DOHH2 (cell line): ENCODE data around the gene MPI.

ENCODE experiments used
- H3F3A ChIP-seq: fragments of 200-600 bp; sonication (generic), shearing (Covaris generic); 2 replicates; pipeline ENCODE4 v1.6.0; 2016; ENCODE audit warnings: antibody characterized with exemption, mild to moderate bottlenecking; ENCODE audit not compliant: control insufficient read depth, insufficient read depth
- H3K27ac ChIP-seq: fragments of 200-600 bp; sonication (generic); 2 replicates; pipeline ENCODE4 v1.5.1; 2014; ENCODE audit warnings: low read depth, mild to moderate bottlenecking, low read length, moderate library complexity
- H3K27me3 ChIP-seq: fragments of 200-600 bp; sonication (generic); 2 replicates; pipeline ENCODE4 v1.6.1; 2014; ENCODE audit warnings: mild to moderate bottlenecking, low read length, mixed read lengths; ENCODE audit not compliant: control insufficient read depth
- H3K36me3 ChIP-seq: fragments of 200-600 bp; sonication (generic); 2 replicates; pipeline ENCODE4 v1.6.1; 2014; ENCODE audit warnings: mild to moderate bottlenecking, low read length, moderate library complexity, mixed read lengths; ENCODE audit not compliant: control insufficient read depth
- H3K4me1 ChIP-seq: fragments of 200-600 bp; sonication (generic); 2 replicates; pipeline ENCODE4 v1.6.1; 2014; ENCODE audit warnings: mild to moderate bottlenecking, low read length, mixed read lengths; ENCODE audit not compliant: control insufficient read depth
- H3K4me2 ChIP-seq: fragments of 200-600 bp; sonication (generic); 2 replicates; pipeline ENCODE4 v1.6.0; 2014; ENCODE audit warnings: mild to moderate bottlenecking, low read length, moderate library complexity
- H3K4me3 ChIP-seq: fragments of 200-600 bp; sonication (generic); 2 replicates; pipeline ENCODE4 v1.5.1; 2014; ENCODE audit warnings: mild to moderate bottlenecking, low read length, mixed read lengths
- H3K79me2 ChIP-seq: fragments of 200-600 bp; sonication (generic); 2 replicates; pipeline ENCODE4 v1.6.1; 2014; ENCODE audit warnings: mild to moderate bottlenecking, low read length, mixed read lengths; ENCODE audit not compliant: control insufficient read depth
- H3K9me2 ChIP-seq: fragments of 200-600 bp; sonication (generic); replicated peaks from 2 replicates; pipeline ENCODE4 v1.6.1; 2014; ENCODE audit warnings: mild to moderate bottlenecking, low read length, mixed read lengths; ENCODE audit not compliant: control insufficient read depth
- H3K9me3 ChIP-seq: fragments of 200-600 bp; sonication (generic); 2 replicates; pipeline ENCODE4 v1.6.1; 2014; ENCODE audit warnings: antibody characterized with exemption, low read length, mixed read lengths; ENCODE audit not compliant: control insufficient read depth, insufficient read depth
- H4K20me1 ChIP-seq: fragments of 200-600 bp; sonication (generic); 2 replicates; pipeline ENCODE4 v1.6.0; 2014; ENCODE audit warnings: low read depth, mild to moderate bottlenecking, antibody characterized with exemption, low read length, moderate library complexity; ENCODE audit not compliant: control insufficient read depth, insufficient read depth
- EZH2phosphoT487 ChIP-seq: fragments of 200-600 bp; sonication (generic); IDR thresholded peaks from 2 replicates; pipeline ENCODE4 v1.6.1; 2017; ENCODE audit warnings: borderline replicate concordance, mild to moderate bottlenecking, antibody characterized with exemption, low read length, moderate library complexity, mixed read lengths
- TF ChIP-seq, protein P1 (sequence below): fragments of 200-600 bp; sonication (generic); IDR thresholded peaks from one replicate; pipeline ENCODE4 v1.5.1; 2014; ENCODE audit warnings: antibody characterized with exemption, mild to moderate bottlenecking, low read depth, low read length; ENCODE audit not compliant: poor library complexity, severe bottlenecking

The MPI gene

DNA sequence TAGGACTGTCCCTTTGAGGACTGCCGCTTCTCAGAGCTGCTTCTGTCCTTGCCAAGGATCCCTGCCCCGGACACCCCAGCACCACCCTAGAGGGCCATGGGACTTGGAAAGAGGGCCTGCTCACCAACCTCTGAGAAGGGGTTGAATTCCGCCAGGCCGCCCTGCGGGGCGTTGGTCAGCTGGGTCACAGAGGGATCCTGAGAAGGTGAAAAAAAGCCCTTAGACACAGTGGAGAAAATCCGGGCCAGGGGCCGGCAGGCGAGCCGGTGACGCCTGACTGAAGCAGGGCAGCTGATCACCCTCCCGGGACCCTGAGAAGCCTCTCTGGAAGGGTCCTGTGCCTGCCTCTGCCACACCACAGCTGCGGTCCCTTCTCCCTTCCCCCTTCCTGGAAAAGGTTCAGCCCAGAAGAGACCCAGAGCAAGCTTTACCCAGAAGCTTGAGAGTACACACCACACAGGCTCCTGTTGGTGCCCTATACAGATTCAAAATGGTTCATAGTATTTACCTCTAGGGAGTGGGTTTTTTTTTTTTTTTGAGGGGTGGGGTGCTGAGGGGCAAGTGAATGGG, 35.3 kb upstream of the MPI start:
- Histone ChIP-seq H3K79me2 (peaks cover 28% of the 10 kb centered on the region), H4K20me1 (0 out of 2 replicates have a peak, but pooled peaks cover under 1% of the 10 kb centered on the region), H3K27ac (no peak overlapping the region), H3K9me2 (no peaks in the 10 kb centered on the region), H3K27me3 (no peaks in the 10 kb centered on the region), H3K9me3 (no peaks in the 10 kb centered on the region), H3K4me3 (no peak overlapping the region), H3F3A (no peaks in the 10 kb centered on the region), H3K4me2 (no peak overlapping the region), H3K36me3 (peaks cover 54% of the 10 kb centered on the region), H3K4me1 (peaks cover 31% of the 10 kb centered on the region)
- no peak for TF ChIP-seq EZH2phosphoT487
- TF ChIP-seq, protein P1, sequence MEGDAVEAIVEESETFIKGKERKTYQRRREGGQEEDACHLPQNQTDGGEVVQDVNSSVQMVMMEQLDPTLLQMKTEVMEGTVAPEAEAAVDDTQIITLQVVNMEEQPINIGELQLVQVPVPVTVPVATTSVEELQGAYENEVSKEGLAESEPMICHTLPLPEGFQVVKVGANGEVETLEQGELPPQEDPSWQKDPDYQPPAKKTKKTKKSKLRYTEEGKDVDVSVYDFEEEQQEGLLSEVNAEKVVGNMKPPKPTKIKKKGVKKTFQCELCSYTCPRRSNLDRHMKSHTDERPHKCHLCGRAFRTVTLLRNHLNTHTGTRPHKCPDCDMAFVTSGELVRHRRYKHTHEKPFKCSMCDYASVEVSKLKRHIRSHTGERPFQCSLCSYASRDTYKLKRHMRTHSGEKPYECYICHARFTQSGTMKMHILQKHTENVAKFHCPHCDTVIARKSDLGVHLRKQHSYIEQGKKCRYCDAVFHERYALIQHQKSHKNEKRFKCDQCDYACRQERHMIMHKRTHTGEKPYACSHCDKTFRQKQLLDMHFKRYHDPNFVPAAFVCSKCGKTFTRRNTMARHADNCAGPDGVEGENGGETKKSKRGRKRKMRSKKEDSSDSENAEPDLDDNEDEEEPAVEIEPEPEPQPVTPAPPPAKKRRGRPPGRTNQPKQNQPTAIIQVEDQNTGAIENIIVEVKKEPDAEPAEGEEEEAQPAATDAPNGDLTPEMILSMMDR, result no peak

DNA sequence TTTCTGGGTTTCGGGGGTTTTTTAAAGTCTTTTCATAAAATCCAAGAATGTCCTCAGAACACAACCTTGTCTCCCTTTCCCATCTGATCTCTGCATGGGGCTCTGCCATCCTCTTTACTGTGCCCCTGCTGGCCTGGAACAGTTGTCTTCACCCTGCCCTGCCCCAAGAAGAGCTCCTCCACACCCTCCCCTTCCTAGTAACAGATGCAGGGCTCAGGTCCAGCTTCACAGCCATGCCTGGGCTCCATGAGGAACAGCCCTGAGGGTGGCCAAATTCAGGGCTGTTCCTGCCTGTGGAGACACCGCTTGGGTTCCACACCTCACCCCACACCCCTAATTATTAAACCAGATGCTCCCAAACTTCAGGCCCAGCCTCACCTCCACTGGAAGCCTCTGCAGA, 34.0 kb upstream of the MPI start:
- Histone ChIP-seq H3K9me2 (no peaks in the 10 kb centered on the region), H3K4me2 (no peak overlapping the region), H4K20me1 (0 out of 2 replicates have a peak, but pooled peaks cover 2% of the 10 kb centered on the region), H3K4me1 (peaks cover 38% of the 10 kb centered on the region), H3K27ac (no peak overlapping the region), H3F3A (no peaks in the 10 kb centered on the region), H3K79me2 (peaks cover 35% of the 10 kb centered on the region), H3K4me3 (no peak overlapping the region), H3K36me3 (peaks cover 40% of the 10 kb centered on the region), H3K9me3 (no peaks in the 10 kb centered on the region), H3K27me3 (no peaks in the 10 kb centered on the region)
- no peak for TF ChIP-seq EZH2phosphoT487
- TF ChIP-seq, protein P1, result no peak

DNA sequence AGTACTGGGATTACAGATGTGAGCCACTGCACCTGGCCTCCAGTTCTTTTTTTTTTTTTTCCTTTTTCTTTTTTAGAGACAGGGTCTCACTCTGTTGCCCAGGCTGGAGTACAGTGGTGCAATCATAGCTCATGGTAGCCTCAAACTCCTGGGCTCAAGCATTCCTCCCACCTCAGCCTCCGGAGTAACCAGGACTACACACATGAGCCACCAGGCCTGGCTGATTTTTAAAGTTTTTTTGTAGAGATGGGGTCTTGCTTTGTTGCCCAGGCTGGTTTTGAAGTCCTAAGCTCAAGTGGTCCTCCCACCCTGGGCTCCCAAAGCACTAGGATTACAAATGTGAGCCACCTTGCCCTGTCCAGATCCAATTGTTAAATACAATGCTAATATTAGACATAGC, 33.3 kb upstream of the MPI start:
- no peaks in the 10 kb centered on the region for H3K9me3 ChIP-seq
- H4K20me1 ChIP-seq, result 0 out of 2 replicates have a peak, but pooled peaks cover 2% of the 10 kb centered on the region
- H3K36me3 ChIP-seq, result peaks cover 34% of the 10 kb centered on the region
- no peak overlapping the region for H3K4me2 ChIP-seq
- no peaks in the 10 kb centered on the region for H3K27me3 ChIP-seq
- H3K9me2 ChIP-seq, result no peaks in the 10 kb centered on the region
- H3K79me2 ChIP-seq, result peaks cover 40% of the 10 kb centered on the region
- TF ChIP-seq EZH2phosphoT487, result no peak
- TF ChIP-seq, protein P1, result no peak
- no peak overlapping the region for H3K27ac ChIP-seq
- H3K4me1 ChIP-seq, result peaks cover 38% of the 10 kb centered on the region
- no peaks in the 10 kb centered on the region for H3F3A ChIP-seq
- no peak overlapping the region for H3K4me3 ChIP-seq
